K562 (cell line): Measurements from ENCODE around the gene ADGRG1. TPM values are rescaled to one million over a fixed set of nuclear protein-coding genes. Genes with fewer than 3 reads are reported as not detected.

Source experiments
- BRD9 ChIP-seq: fragments of 450-650 bp; IDR thresholded peaks from 2 replicates; pipeline ENCODE4 v1.6.1; 2018; ENCODE audit warnings: low read depth; ENCODE audit not compliant: partially characterized antibody
- CBFA2T2 ChIP-seq: fragments of 450-650 bp; conservative IDR thresholded peaks from 2 replicates; pipeline ENCODE4 v1.6.1; 2017; ENCODE audit warnings: mild to moderate bottlenecking
- DIDO1 ChIP-seq: fragments of 450-650 bp; IDR thresholded peaks from 2 replicates; pipeline ENCODE4 v1.6.1; 2016; ENCODE audit warnings: low read depth, missing biosample characterization, missing genetic modification characterization
- FOXK2 ChIP-seq, 2 experiments: fragments of 450-650 bp; IDR thresholded peaks in 1 of 2; conservative IDR thresholded peaks in 1 of 2; 2 replicates each; pipeline ENCODE4 v1.6.1; 2016; ENCODE audit warnings: low read depth in 2 of 2, mild to moderate bottlenecking in 1 of 2
- HDGF ChIP-seq: fragments of 450-650 bp; IDR thresholded peaks from 2 replicates; pipeline ENCODE4 v1.6.1; 2016
- JUNB ChIP-seq: fragments of 450-650 bp; formaldehyde crosslinking; conservative IDR thresholded peaks from 2 replicates; pipeline ENCODE4 v1.4.0; 2020; ENCODE audit warnings: mild to moderate bottlenecking
- MEIS2 ChIP-seq: fragments of 450-650 bp; IDR thresholded peaks from 2 replicates; pipeline ENCODE4 v1.6.1; 2014; ENCODE audit warnings: mild to moderate bottlenecking; ENCODE audit not compliant: partially characterized antibody
- PHF8 ChIP-seq: fragments of 200-600 bp; sonication (generic); IDR thresholded peaks from 2 replicates; pipeline ENCODE4 v1.6.1; 2012; ENCODE audit warnings: mixed run types, mild to moderate bottlenecking, inconsistent platforms, low read length, moderate library complexity, borderline replicate concordance
- SMAD4 ChIP-seq: fragments of 250-450 bp; sonication (Bioruptor Pico); conservative IDR thresholded peaks from 2 replicates; pipeline ENCODE4 v1.8.0; 2021; ENCODE audit warnings: inconsistent platforms, mild to moderate bottlenecking, moderate library complexity
- SNIP1 ChIP-seq: fragments of 450-650 bp; IDR thresholded peaks from 2 replicates; pipeline ENCODE4 v1.7.1; 2017; ENCODE audit warnings: low read depth, mild to moderate bottlenecking
- polyA plus RNA-seq, 8 experiments: library from polyadenylated mRNA; depleted of rRNA in 4 of 8; stranded (reverse) in 5 of 8; unstranded in 3 of 8; fragments of >200 nt; fragmentation: Nextera tagmentation in 2 of 8; fragmentation: Illumina TruSeq in 1 of 8; extraction: Ambion mirVana in 2 of 8; extraction: Trizol in 1 of 8; gene quantifications; 2 replicates each; pipeline versions ENCODE4 v1.2.1 to v1.2.3, GENCODE V29; 2011 to 2014; ENCODE audit warnings: inconsistent platforms in 1 of 8, missing spikeins in 1 of 8
- total RNA-seq, 7 experiments: library from RNA; depleted of rRNA in 6 of 7; stranded (reverse); fragments of >200 nt in 6 of 7; fragmentation: Illumina TruSeq in 2 of 7; extraction: Trizol in 2 of 7; gene quantifications; 2 replicates each; pipeline versions ENCODE4 v1.2.1 to v1.2.3, GENCODE V29; 2011 to 2021; ENCODE audit warnings: low replicate concordance in 1 of 7
- TF ChIP-seq, protein P1 (sequence below), 2 experiments: fragments of 450-650 bp; formaldehyde crosslinking in 1 of 2; IDR thresholded peaks; 2 replicates each; pipeline versions ENCODE4 v1.4.0 to v1.6.1; 2014 to 2020; ENCODE audit warnings: mild to moderate bottlenecking in 2 of 2, borderline replicate concordance in 1 of 2, low read depth in 1 of 2
- TF ChIP-seq, protein P2 (sequence below): fragments of 150-350 bp; conservative IDR thresholded peaks from 2 replicates; pipeline ENCODE4 v1.6.1; 2014; ENCODE audit warnings: low read length
- TF ChIP-seq, protein P3 (sequence below): sonication (generic); formaldehyde crosslinking; IDR thresholded peaks from 2 replicates; pipeline ENCODE4 v1.8.0; 2022; ENCODE audit warnings: missing genetic modification reagents, mild to moderate bottlenecking, borderline replicate concordance

Gene ADGRG1
- total and polyA plus RNA-seq, 9 of the 15 experiments (the other 6 are each of a cell fraction or from before 2014, with no cell fraction given): 0.04 to 0.31 (median 0.16) TPM; not detected in 6

DNA sequence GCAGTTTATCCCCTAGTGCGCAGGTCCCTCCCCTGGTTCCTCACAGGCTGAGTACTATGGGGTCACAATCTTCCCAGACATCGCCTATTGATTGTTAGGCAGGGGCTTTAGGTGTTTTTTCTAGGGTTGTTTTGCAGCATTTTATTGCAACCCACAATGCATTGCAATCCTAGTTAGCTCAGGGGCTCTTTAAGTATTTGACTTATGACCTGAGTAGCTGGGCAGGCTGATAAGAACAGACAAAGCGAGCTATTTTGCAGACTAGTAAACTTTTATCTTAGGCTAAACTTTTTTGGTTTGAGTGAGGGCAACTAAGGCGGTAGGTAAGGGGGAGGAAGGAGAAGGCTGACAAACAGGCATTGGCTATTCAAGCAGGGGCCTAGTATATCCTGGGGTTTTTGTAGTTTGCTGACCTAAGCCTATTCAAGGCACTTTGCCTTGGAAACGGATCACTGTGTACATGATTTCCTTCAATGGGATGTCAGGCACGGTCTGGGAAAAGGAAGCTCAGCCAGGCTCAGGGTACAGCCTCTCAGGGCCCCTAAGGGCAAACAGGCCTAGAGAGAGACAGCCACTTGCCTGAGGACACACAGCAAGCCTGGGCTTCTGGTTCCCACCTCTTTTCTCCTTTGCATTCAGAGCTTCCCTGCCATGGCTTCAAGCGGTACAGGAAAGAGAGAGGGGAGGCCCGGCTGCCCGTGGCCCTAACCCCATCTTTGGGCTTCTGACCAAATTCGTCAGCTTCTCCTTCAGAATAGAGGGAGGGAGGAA, 72.5 kb downstream of the ADGRG1 start (continued):
- TF ChIP-seq, protein P1, sequence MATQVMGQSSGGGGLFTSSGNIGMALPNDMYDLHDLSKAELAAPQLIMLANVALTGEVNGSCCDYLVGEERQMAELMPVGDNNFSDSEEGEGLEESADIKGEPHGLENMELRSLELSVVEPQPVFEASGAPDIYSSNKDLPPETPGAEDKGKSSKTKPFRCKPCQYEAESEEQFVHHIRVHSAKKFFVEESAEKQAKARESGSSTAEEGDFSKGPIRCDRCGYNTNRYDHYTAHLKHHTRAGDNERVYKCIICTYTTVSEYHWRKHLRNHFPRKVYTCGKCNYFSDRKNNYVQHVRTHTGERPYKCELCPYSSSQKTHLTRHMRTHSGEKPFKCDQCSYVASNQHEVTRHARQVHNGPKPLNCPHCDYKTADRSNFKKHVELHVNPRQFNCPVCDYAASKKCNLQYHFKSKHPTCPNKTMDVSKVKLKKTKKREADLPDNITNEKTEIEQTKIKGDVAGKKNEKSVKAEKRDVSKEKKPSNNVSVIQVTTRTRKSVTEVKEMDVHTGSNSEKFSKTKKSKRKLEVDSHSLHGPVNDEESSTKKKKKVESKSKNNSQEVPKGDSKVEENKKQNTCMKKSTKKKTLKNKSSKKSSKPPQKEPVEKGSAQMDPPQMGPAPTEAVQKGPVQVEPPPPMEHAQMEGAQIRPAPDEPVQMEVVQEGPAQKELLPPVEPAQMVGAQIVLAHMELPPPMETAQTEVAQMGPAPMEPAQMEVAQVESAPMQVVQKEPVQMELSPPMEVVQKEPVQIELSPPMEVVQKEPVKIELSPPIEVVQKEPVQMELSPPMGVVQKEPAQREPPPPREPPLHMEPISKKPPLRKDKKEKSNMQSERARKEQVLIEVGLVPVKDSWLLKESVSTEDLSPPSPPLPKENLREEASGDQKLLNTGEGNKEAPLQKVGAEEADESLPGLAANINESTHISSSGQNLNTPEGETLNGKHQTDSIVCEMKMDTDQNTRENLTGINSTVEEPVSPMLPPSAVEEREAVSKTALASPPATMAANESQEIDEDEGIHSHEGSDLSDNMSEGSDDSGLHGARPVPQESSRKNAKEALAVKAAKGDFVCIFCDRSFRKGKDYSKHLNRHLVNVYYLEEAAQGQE (IDR thresholded peaks at IDR 0.05; ENCODE audit: borderline replicate concordance): no peak
- TF ChIP-seq, protein P1 (CRISPR knock-in tag; IDR thresholded peaks at IDR 0.05; ENCODE audit: low read depth): 0 out of 2 replicates have a peak, but pooled peaks have one; percentile 41
- TF ChIP-seq FOXK2 (conservative IDR thresholded peaks at IDR 0.05 in 1 of 2, IDR thresholded peaks at IDR 0.05 in 1 of 2; ENCODE audit: low read depth in 2 of 2): 0 out of 4 replicates have a peak, but pooled peaks of 1 of the 2 experiments have one; percentile 34
- TF ChIP-seq BRD9: peak; percentile 71
- no peak for TF ChIP-seq SNIP1
- peak; percentile 54 for TF ChIP-seq CBFA2T2
- TF ChIP-seq SMAD4: 0 out of 2 replicates have a peak, but pooled peaks have one; percentile 37
- TF ChIP-seq, protein P2, sequence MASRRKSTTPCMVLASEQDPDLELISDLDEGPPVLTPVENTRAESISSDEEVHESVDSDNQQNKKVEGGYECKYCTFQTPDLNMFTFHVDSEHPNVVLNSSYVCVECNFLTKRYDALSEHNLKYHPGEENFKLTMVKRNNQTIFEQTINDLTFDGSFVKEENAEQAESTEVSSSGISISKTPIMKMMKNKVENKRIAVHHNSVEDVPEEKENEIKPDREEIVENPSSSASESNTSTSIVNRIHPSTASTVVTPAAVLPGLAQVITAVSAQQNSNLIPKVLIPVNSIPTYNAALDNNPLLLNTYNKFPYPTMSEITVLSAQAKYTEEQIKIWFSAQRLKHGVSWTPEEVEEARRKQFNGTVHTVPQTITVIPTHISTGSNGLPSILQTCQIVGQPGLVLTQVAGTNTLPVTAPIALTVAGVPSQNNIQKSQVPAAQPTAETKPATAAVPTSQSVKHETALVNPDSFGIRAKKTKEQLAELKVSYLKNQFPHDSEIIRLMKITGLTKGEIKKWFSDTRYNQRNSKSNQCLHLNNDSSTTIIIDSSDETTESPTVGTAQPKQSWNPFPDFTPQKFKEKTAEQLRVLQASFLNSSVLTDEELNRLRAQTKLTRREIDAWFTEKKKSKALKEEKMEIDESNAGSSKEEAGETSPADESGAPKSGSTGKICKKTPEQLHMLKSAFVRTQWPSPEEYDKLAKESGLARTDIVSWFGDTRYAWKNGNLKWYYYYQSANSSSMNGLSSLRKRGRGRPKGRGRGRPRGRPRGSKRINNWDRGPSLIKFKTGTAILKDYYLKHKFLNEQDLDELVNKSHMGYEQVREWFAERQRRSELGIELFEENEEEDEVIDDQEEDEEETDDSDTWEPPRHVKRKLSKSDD: no peak
- no peak for TF ChIP-seq DIDO1 (tag)
- 0 out of 2 replicates have a peak, but pooled peaks have one; percentile 43 for TF ChIP-seq HDGF
- peak; percentile 57 for TF ChIP-seq MEIS2
- no peak for TF ChIP-seq JUNB
- peak; percentile 11; the same call in 1 of the 2 replicates for TF ChIP-seq PHF8
- TF ChIP-seq, protein P3, sequence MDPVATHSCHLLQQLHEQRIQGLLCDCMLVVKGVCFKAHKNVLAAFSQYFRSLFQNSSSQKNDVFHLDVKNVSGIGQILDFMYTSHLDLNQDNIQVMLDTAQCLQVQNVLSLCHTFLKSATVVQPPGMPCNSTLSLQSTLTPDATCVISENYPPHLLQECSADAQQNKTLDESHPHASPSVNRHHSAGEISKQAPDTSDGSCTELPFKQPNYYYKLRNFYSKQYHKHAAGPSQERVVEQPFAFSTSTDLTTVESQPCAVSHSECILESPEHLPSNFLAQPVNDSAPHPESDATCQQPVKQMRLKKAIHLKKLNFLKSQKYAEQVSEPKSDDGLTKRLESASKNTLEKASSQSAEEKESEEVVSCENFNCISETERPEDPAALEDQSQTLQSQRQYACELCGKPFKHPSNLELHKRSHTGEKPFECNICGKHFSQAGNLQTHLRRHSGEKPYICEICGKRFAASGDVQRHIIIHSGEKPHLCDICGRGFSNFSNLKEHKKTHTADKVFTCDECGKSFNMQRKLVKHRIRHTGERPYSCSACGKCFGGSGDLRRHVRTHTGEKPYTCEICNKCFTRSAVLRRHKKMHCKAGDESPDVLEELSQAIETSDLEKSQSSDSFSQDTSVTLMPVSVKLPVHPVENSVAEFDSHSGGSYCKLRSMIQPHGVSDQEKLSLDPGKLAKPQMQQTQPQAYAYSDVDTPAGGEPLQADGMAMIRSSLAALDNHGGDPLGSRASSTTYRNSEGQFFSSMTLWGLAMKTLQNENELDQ (CRISPR knock-in tag): no peak
